SK-N-SH (cell line): ENCODE results near the gene C4orf54. TPM values are rescaled to one million over a fixed set of nuclear protein-coding genes. Genes with fewer than 3 reads are reported as not detected.

Source experiments
- CTCF ChIA-PET: fragments of 300-600, 350-600 bp; formaldehyde crosslinking; extraction: SDS; loops from one replicate; lab custom pipeline; 2021; lab: Yijun Ruan, JAX
- POLR2A ChIA-PET: fragments of 350-600 bp; sonication (Branson Sonifier 250); formaldehyde crosslinking; extraction: SDS; loops from one replicate; lab custom pipeline; 2020; ENCODE audit warnings: antibody characterized with exemption, inconsistent platforms; lab: Yijun Ruan, JAX
- DNase-seq: peaks from one replicate; pipeline ENCODE4 v3.0.0; 2012
- H2AFZ ChIP-seq: fragments of 200-600 bp; sonication (generic); 2 replicates; pipeline ENCODE4 v1.8.1; 2016; ENCODE audit warnings: antibody characterized with exemption, mild to moderate bottlenecking, low read depth
- H3F3A ChIP-seq: fragments of 200-600 bp; sonication (generic); replicated peaks from 2 replicates; pipeline ENCODE3; 2016; ENCODE audit warnings: antibody characterized with exemption, mild to moderate bottlenecking; ENCODE audit not compliant: insufficient read depth
- H3K27ac ChIP-seq, 2 experiments: fragments of 200-500 bp in 1 of 2; fragments of 200-600 bp in 1 of 2; sonication (Bioruptor generic) in 1 of 2; sonication (generic), shearing (Covaris generic) in 1 of 2; 2 replicates each; pipeline versions ENCODE4 v1.5.1 to v1.6.1; 2014 to 2016; ENCODE audit warnings: low read depth in 2 of 2, inconsistent platforms in 1 of 2, low read length in 1 of 2, mild to moderate bottlenecking in 1 of 2, mixed read lengths in 1 of 2
- H3K27me3 ChIP-seq: fragments of 200-600 bp; sonication (generic), shearing (Covaris generic); 2 replicates; pipeline ENCODE4 v1.6.1; 2016; ENCODE audit warnings: mixed run types; ENCODE audit not compliant: insufficient read depth
- H3K36me3 ChIP-seq, 2 experiments: fragments of 200-500 bp in 1 of 2; fragments of 200-600 bp in 1 of 2; sonication (Bioruptor generic) in 1 of 2; sonication (generic) in 1 of 2; replicated peaks in 1 of 2; 2 replicates each; pipeline versions ENCODE3 to v1.5.1; 2014 to 2016; ENCODE audit warnings: low read length in 1 of 2, mild to moderate bottlenecking in 1 of 2; ENCODE audit not compliant: insufficient read depth in 2 of 2, control insufficient read depth in 1 of 2
- H3K4me1 ChIP-seq, 2 experiments: fragments of 200-500 bp in 1 of 2; fragments of 200-600 bp in 1 of 2; sonication (Bioruptor generic) in 1 of 2; sonication (generic), shearing (Covaris generic) in 1 of 2; 2 replicates each; pipeline versions ENCODE4 v1.5.1 to v1.6.1; 2014 to 2016; ENCODE audit warnings: low read depth in 1 of 2, low read length in 1 of 2, mixed run types in 1 of 2; ENCODE audit not compliant: insufficient read depth in 2 of 2, control insufficient read depth in 1 of 2
- H3K4me2 ChIP-seq: fragments of 200-600 bp; sonication (generic), shearing (Covaris generic); 2 replicates; pipeline ENCODE4 v1.6.1; 2017; ENCODE audit warnings: mixed run types
- H3K4me3 ChIP-seq, 2 experiments: fragments of 200-500 bp in 1 of 2; fragments of 200-600 bp in 1 of 2; sonication (Bioruptor generic) in 1 of 2; sonication (generic), shearing (Covaris generic) in 1 of 2; 2 replicates each; pipeline versions ENCODE4 v1.5.1 to v1.8.1; 2014 to 2016; ENCODE audit warnings: low read depth in 2 of 2, inconsistent platforms in 1 of 2, low read length in 1 of 2, mild to moderate bottlenecking in 1 of 2, mixed read lengths in 1 of 2, moderate library complexity in 1 of 2
- H3K79me2 ChIP-seq: fragments of 200-600 bp; sonication (generic); 2 replicates; pipeline ENCODE4 v1.8.1; 2017; ENCODE audit warnings: mild to moderate bottlenecking; ENCODE audit not compliant: insufficient read depth
- H3K9ac ChIP-seq: fragments of 200-600 bp; sonication (generic); 2 replicates; pipeline ENCODE4 v1.6.1; 2017; ENCODE audit warnings: mixed run types
- H3K9me2 ChIP-seq: fragments of 200-600 bp; sonication (generic); 2 replicates; pipeline ENCODE4 v1.6.1; 2017; ENCODE audit warnings: mixed run types
- H3K9me3 ChIP-seq: fragments of 200-600 bp; sonication (generic); 2 replicates; pipeline ENCODE4 v1.6.1; 2017; ENCODE audit warnings: mixed run types, mild to moderate bottlenecking, moderate library complexity
- H4K20me1 ChIP-seq: fragments of 200-600 bp; sonication (generic); 2 replicates; pipeline ENCODE4 v1.6.1; 2017; ENCODE audit warnings: mild to moderate bottlenecking, mixed run types; ENCODE audit not compliant: insufficient read depth
- ELF1 ChIP-seq: IDR thresholded peaks from 2 replicates; pipeline ENCODE4 v1.4.0; 2012
- EZH2phosphoT487 ChIP-seq: fragments of 200-600 bp; sonication (generic); IDR thresholded peaks from 2 replicates; pipeline ENCODE4 v1.6.1; 2017; ENCODE audit warnings: low read depth, mixed run types, mild to moderate bottlenecking, antibody characterized with exemption, moderate library complexity, borderline replicate concordance
- GABPA ChIP-seq: IDR thresholded peaks from 2 replicates; pipeline ENCODE4 v1.4.0; 2012; ENCODE audit warnings: low read depth, mild to moderate bottlenecking
- GATA2 ChIP-seq: sonication (generic); formaldehyde crosslinking; IDR thresholded peaks from 2 replicates; pipeline ENCODE4 v1.5.0; 2020; ENCODE audit warnings: mild to moderate bottlenecking, missing genetic modification reagents
- MAX ChIP-seq: IDR thresholded peaks from 2 replicates; pipeline ENCODE4 v1.4.0; 2012; ENCODE audit warnings: low read depth
- NFIC ChIP-seq: IDR thresholded peaks from 2 replicates; pipeline ENCODE4 v1.4.0; 2012; ENCODE audit warnings: borderline replicate concordance
- NRF1 ChIP-seq: IDR thresholded peaks from 2 replicates; pipeline ENCODE4 v1.6.1; 2012; ENCODE audit warnings: low read depth, mild to moderate bottlenecking, low read length
- POLR2AphosphoS5 ChIP-seq: IDR thresholded peaks from 2 replicates; pipeline ENCODE4 v1.6.1; 2012; ENCODE audit warnings: low read depth, low read length
- RCOR1 ChIP-seq: fragments of 150-350 bp; IDR thresholded peaks from 2 replicates; pipeline ENCODE4 v1.6.1; 2017; ENCODE audit warnings: antibody characterized with exemption, low read length
- RFX5 ChIP-seq: IDR thresholded peaks from 2 replicates; pipeline ENCODE4 v1.6.1; 2012; ENCODE audit warnings: mild to moderate bottlenecking, improper control_type of control experiment, low read length
- RXRA ChIP-seq: IDR thresholded peaks from 2 replicates; pipeline ENCODE4 v1.4.0; 2012; ENCODE audit warnings: low read depth, mild to moderate bottlenecking, borderline replicate concordance
- SMC3 ChIP-seq: IDR thresholded peaks from 2 replicates; pipeline ENCODE4 v1.6.1; 2012; ENCODE audit warnings: low read depth, low read length, improper control_type of control experiment
- TAF1 ChIP-seq: IDR thresholded peaks from 2 replicates; pipeline ENCODE4 v1.6.1; 2012; ENCODE audit warnings: low read depth, mild to moderate bottlenecking, low read length, moderate library complexity, borderline replicate concordance
- YY1 ChIP-seq: IDR thresholded peaks from 2 replicates; pipeline ENCODE4 v1.4.0; 2012; ENCODE audit warnings: low read depth, mild to moderate bottlenecking
- ZBTB33 ChIP-seq: IDR thresholded peaks from 2 replicates; pipeline ENCODE4 v1.4.0; 2012; ENCODE audit warnings: low read depth, borderline replicate concordance
- WGBS: methylation state at CpG from one replicate; pipeline ENCODE4 v1.1.6; 2017; ENCODE audit warnings: low lambda C conversion rate; 5-methylcytosine and 5-hydroxymethylcytosine counted together
- polyA plus RNA-seq, 3 experiments: library from polyadenylated mRNA; depleted of rRNA; stranded (reverse); fragments of >200 nt; gene quantifications; 2 replicates each; pipeline ENCODE4 v1.2.3, GENCODE V29; 2012
- TF ChIP-seq, protein P1 (sequence below): fragments of 200-600 bp; sonication (generic); IDR thresholded peaks from 2 replicates; pipeline ENCODE4 v1.6.1; 2017; ENCODE audit warnings: antibody characterized with exemption, mild to moderate bottlenecking, moderate library complexity
- TF ChIP-seq, protein P2 (sequence below): IDR thresholded peaks from 2 replicates; pipeline ENCODE4; 2012
- TF ChIP-seq, protein P3 (sequence below): IDR thresholded peaks from 2 replicates; pipeline ENCODE4 v1.4.0; 2012; ENCODE audit warnings: low read depth, borderline replicate concordance

The C4orf54 gene
- polyA plus RNA-seq, 1 of the 3 experiments (the other 2 are of a cell fraction) = not detected

GRCh38 chr4:99679976-99680375 is 22.3 kb upstream of the C4orf54 start:
- ChIA-PET CTCF (interaction anchor here (1.5 kb wide), 1 partner anchor 277 kb away, joined by 3 read pairs; no protein-coding TSS in a partner anchor), POLR2A (no interaction called here)
- no peak for TF ChIP-seq RCOR1
- no peak for TF ChIP-seq MAX
- no peak for TF ChIP-seq EZH2phosphoT487
- TF ChIP-seq, protein P1, sequence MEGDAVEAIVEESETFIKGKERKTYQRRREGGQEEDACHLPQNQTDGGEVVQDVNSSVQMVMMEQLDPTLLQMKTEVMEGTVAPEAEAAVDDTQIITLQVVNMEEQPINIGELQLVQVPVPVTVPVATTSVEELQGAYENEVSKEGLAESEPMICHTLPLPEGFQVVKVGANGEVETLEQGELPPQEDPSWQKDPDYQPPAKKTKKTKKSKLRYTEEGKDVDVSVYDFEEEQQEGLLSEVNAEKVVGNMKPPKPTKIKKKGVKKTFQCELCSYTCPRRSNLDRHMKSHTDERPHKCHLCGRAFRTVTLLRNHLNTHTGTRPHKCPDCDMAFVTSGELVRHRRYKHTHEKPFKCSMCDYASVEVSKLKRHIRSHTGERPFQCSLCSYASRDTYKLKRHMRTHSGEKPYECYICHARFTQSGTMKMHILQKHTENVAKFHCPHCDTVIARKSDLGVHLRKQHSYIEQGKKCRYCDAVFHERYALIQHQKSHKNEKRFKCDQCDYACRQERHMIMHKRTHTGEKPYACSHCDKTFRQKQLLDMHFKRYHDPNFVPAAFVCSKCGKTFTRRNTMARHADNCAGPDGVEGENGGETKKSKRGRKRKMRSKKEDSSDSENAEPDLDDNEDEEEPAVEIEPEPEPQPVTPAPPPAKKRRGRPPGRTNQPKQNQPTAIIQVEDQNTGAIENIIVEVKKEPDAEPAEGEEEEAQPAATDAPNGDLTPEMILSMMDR = no peak
- no peak for TF ChIP-seq TAF1
- TF ChIP-seq, protein P2, sequence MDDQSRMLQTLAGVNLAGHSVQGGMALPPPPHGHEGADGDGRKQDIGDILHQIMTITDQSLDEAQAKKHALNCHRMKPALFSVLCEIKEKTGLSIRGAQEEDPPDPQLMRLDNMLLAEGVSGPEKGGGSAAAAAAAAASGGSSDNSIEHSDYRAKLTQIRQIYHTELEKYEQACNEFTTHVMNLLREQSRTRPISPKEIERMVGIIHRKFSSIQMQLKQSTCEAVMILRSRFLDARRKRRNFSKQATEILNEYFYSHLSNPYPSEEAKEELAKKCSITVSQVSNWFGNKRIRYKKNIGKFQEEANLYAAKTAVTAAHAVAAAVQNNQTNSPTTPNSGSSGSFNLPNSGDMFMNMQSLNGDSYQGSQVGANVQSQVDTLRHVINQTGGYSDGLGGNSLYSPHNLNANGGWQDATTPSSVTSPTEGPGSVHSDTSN = no peak
- no peak for TF ChIP-seq RXRA
- no peak for TF ChIP-seq RFX5
- no peak for TF ChIP-seq POLR2AphosphoS5
- no peak for TF ChIP-seq ELF1
- TF ChIP-seq YY1 = no peak
- no peak for TF ChIP-seq GABPA
- no peak for TF ChIP-seq NFIC
- no peak for TF ChIP-seq ZBTB33
- no peak for TF ChIP-seq NRF1
- no peak for TF ChIP-seq GATA2
- TF ChIP-seq, protein P3, sequence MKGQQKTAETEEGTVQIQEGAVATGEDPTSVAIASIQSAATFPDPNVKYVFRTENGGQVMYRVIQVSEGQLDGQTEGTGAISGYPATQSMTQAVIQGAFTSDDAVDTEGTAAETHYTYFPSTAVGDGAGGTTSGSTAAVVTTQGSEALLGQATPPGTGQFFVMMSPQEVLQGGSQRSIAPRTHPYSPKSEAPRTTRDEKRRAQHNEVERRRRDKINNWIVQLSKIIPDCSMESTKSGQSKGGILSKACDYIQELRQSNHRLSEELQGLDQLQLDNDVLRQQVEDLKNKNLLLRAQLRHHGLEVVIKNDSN = no peak
- no peak for TF ChIP-seq SMC3
- TF ChIP-seq, all 33 proteins: peak for 0

More at GRCh38 chr4:99679976-99680375, 22.3 kb upstream of the C4orf54 start:
- H3K9me2 ChIP-seq = no peaks in the 10 kb centered on the region
- H3K4me1 ChIP-seq = no peaks in the 10 kb centered on the region; a peak in 1 of 4 replicates
- no peaks in the 10 kb centered on the region for H3K27me3 ChIP-seq
- H2AFZ ChIP-seq = no peak overlapping the region
- no peak overlapping the region for H3K27ac ChIP-seq
- H3K9me3 ChIP-seq = no peaks in the 10 kb centered on the region
- no peaks in the 10 kb centered on the region for H3K79me2 ChIP-seq
- no peak overlapping the region for H3K9ac ChIP-seq
- no peak overlapping the region for H3K4me2 ChIP-seq
- H4K20me1 ChIP-seq = no peaks in the 10 kb centered on the region
- no peaks in the 10 kb centered on the region for H3K36me3 ChIP-seq
- no peak for DNase-seq
- 0% methylated on average over 1 of the region's 1 CpG for WGBS
- H3K4me3 ChIP-seq = no peak overlapping the region
- H3F3A ChIP-seq = no peaks in the 10 kb centered on the region
